Stimulated activated CD4-positive, alpha-beta T cell treated with anti-CD3 and anti-CD28 coated beads, Interleukin-15, amount 100 ng/mL, for 48 hours (primary cell): ENCODE data around the gene IER5L.

ENCODE experiments used
- DNase-seq, 2 donors: peaks; one replicate each; pipeline ENCODE4 v3.0.0-alpha.2; 2020; ENCODE audit warnings: low read depth in 2 of 2

The IER5L gene

DNA sequence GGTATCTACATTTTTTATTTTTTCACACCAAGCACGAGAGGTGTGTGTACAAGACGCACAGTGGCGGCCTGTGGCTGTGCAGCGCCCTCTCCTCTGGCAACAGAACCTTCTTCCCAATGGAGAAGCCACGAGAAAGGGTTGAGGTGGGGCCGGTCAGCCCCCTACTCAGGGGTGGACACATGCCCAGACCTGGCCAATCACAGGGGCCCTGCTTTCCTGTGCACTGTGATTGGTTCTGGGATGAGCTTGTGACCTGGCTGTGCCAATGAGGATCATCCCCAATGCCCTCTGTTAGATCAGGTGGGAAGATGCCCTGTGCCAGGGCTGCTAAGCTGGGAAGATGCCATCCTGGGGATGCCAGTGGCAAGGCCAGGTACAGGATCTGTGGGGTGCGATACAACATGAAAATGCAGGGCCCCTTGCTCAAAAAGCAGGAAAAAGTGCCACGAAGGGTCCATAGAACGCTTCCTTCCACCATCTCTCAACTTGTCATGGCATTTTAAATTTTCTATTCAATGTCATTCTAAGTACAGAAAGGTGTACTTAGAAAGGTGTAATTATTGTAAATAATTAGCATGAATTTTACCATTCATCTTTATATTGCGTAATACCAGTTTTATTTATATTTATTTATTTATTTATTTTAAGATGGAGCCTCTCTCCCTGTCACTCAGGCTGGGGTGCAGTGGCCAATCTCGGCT is 15.4 kb downstream of the IER5L start:
- DNase-seq, result no peak

DNA sequence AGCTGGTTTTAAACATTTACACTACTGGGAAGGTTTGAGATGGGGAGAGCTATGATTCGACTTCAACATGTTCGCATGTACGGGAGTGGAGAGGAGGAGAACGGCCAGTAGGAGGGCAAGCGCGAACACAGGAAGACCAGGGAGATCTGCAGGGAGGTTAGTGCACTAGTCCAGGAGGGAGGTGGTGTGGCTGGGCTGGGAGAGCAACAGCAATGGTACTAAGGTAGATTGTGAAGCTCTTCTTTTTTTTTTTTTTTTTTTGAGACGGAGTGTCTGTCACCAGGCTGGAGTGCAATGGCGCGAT is 16.6 kb downstream of the IER5L start:
- no peak for DNase-seq

DNA sequence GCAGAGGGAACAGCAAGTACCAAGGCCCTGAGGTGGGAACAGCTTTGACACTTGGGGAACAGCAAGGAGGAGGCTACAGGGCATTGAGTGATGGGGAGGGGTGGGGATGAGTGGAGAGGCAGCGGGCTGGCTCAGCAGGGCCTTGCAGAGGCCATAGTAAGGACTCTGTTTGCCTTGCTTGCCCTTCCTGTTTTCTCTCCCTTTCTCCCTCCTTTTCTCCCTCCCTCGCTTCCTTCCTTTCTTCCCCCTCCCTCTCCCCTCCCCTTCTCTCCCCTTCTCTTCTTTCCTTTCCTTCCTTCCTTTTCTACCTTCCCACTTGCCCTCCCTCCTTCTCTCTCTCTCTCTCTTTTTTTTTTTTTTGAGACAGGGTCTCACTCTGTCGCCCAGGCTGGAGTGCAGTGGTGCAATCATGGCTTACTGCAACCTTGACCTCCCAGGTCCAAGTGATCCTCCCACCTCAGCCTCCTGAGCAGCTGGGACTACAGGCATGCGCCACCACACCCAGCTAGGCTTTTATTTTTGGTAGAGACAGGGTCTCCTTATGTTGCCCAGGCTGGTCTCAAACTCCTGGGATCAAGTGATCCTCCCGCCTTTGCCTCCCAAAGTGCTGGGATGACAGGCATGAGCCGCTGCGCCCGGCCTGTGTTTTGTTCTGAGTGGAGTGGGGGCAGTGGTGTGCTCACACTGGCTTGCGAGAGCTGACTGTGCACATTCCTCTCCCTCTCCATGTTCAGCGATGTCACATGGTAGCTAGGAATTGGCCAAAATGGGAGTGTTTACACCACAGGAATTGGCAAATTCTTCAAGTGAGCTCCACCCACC is 17.1 kb downstream of the IER5L start:
- DNase-seq, result no peak

DNA sequence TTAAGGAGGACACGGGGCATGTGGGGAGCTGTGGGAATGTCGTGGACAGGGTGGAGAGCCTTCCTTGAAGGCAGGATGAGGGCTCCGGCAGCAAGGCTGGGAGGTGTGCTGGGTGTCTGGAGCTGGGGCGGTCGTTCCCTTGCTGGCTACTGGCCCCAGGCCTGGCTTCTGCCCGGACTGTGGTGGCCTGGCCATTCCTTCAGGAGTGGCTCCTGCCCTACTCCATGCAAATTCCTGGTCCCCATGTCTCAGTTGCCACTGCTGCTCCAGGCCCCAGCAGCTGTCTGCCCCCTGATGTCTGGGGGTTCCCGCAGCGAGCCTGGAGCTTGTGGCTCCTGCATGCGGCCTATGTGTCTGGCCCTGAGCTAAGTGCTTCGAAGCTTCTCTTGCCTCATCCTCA is 21.9 kb downstream of the IER5L start:
- no peak for DNase-seq

DNA sequence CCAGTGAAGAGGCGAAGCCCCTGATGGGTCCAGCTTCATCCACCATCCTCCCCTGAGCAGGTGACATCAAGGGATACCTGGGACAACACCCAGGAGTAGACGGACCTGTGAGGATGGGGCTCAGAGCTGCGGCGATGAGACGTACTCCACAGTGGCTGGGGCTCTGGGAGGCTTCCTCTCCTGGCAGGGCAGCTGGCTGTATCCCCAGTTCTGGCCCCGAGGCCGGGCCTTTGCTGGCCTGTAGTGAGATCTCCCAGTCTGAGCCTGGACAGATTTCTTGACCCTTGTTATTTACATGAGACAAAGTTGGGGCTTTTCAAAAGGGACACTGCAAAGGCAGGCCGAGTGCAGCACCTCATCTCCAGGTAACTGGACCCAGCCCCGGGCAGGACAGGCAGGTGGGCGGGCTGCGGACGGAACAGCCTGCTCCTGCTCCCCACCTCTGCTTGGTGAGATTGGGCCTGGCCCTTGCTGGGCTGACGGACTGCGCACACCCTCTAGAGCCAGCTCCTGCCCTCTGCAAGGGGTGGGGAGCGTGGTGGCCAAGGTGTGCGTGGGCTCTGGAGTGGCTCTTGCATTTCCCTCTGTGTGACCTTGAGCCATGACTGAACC is 23.1 kb downstream of the IER5L start:
- no peak for DNase-seq

DNA sequence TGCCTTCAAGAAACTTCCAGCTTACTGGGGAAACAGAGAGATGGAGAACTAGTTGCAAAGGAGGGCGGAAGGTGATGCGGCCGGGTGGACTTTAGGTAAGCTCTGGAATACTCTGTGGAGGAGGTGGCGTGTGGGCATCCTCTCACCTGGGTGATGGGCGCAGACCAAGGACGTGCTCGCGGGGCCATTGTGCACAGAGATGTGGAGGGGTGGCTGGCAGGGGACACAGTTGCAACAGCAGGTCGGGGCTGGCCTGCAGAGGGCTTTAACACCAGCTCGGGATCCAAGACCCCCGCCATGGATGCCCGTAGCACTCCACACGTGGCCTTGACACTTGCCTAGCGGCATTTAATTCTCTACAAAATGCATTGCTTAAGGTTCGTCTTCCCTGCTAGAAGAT is 26.6 kb downstream of the IER5L start:
- DNase-seq, result no peak

DNA sequence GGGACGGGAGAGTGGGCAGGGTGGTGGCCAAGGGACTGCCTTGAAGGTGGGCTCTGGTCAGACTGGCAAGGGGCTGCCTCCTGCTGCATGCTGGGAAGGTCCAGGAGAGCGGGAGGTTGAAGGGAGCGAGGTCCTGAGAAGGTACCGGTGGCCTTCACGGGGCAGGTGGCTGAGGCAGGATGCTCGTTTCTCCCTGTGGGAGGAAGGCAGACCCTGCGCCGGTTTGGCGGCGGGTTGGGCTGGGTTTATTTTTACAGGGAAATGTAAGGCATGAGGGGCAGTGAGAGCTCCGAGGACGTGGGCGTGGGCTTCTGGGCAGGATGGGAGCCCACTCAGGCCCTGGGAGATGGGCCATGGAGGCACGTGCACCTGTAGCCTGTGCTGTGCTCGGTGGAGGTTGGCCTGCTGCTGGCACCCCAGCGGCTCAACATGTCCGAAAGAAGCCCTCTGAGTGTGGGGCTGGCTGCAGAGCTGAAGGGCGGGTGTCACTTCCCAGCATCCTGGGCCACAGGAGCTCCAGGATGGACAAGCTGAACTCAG is 27.3 kb downstream of the IER5L start:
- DNase-seq, result no peak

DNA sequence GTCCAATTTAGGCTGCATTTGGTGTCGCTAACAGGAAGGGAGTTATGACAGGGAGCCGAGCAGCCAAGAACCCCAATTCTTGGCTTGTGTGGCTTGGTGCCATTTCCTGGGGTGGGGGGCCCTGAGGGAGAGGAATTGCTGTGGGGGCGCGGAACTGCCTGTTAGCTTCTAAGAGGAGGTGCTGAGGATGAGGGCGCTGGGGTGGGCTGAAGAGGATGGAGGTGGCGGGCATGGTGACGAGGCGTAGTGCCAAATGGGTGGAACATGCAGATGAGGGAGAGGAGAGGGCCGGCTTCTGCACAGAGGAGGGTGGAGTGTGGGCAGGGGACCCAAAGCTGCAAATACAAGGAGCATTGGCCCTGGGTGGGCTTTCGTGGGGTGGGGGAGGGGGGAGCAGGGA is 27.9 kb downstream of the IER5L start:
- DNase-seq, result no peak

DNA sequence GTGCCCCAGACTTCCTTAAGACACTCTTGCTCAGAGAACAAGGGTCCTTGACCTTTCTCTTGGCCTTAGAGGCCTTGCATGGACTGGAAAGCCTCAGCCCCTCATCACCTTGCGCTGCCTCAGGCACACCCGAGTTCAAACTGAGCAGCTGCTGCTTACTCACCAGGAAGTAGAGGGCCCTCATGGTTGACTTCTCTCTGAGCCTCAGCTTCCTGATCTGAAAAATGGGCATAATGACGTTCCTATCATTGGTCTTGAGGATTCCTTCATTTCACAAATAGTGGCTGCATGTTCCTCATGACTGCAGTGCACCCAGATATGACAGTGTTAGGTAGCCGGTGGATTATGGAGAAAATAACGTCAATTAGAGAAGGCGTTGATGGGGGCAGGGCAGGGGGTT is 28.6 kb downstream of the IER5L start:
- DNase-seq, result no peak

DNA sequence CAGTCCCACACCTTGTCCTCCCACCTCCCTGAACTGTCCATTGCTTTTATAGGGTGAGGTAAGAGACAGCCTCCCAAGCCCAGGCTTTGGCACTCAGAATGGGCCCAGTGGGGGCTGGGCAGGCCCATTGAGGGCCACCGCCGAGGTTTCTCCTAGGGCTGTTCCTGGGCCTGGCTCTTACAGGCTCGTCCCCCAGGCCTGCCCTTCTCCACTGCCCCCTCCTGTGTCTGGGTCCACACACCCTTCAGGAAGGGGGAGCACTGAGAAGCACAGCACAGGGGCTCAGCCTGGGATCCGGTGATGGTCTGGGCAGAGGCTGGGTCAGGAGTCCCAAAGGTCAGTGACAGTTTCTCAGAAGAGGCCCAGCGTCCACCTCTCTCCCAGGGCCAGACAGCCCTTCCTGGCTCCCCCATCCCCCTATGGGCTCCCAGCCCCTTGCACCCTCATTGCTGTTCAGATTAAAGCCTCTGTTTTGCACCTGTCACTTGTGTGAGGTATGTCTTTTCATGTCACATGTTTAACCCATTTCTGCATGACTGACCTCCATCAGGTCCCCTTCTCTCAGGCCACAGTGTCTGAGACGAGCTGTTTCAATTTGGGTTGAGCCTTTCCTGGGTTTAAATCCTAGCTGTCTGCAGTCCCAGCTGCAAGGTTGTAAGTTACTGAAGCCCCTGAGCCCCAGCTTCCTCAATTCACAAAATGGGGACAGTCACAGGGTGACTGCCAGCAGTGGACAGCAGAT is 29.4 kb downstream of the IER5L start:
- no peak for DNase-seq

DNA sequence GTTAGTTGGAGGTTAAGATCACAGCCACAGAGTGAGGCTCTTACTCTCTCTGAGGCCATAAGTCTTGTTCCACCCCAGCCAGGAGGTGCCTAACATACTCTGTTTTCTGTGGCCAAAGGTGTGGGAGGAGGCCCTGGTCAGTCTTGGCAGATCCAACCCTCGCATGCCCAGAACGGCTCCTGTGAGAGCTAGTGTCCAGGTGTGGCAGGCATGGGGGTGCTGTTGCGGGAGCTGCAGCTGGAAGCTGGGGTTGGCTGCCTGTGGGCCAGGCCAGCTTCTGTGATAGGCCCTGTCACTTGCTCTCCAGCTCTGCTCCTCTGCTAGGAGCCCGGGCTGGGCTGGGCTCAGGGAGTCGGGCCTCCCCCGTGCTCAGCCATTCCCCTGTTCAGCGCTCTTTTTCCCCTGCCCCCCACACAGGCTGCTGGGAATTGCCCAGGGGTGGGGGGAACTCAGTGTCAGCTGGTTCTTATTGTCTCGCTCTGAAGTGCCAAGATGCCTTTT is 31.6 kb downstream of the IER5L start:
- no peak for DNase-seq

DNA sequence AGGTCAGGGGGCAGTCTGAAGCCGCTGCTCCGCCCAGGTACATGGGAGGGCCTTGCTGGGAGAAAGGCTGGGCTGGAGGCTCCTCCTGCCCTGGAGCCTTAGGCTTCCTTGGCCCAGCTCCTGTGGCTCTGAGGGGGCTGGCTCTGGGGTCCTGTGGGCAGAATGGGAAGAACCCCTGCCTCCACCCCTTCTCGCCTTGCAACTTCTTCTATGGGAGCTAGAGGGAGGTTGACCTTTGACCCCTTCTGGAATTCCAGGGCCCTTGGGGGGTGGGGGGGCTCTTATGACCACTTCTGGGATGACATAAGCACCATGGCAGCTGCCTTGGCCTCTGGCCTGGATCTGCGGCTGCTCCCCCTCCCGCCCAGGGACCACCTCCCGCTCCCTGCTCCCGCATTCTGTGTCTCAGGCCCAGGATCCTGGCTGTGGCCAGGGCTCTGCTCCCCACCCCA is 32.2 kb downstream of the IER5L start:
- no peak for DNase-seq

DNA sequence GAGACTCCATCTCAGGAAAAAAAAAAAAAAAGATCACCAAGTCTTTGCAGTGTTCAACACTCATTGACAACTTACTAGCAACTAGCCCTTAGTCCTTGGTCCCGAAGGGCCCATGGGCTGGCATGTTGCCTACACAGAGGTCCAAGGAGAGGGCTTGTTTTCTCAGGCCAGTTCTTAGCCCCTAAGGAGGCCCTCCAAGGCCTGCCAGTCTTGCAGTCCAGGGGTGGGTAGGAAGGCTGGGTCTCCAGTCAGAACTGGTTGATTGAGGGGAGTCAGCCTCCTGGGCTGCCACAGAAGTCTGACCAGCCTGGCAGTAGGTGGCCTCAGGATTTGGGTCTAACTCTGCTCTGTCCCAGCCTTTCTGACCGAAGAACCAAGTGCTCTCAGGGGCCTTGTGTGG is 32.7 kb downstream of the IER5L start:
- DNase-seq, result no peak

DNA sequence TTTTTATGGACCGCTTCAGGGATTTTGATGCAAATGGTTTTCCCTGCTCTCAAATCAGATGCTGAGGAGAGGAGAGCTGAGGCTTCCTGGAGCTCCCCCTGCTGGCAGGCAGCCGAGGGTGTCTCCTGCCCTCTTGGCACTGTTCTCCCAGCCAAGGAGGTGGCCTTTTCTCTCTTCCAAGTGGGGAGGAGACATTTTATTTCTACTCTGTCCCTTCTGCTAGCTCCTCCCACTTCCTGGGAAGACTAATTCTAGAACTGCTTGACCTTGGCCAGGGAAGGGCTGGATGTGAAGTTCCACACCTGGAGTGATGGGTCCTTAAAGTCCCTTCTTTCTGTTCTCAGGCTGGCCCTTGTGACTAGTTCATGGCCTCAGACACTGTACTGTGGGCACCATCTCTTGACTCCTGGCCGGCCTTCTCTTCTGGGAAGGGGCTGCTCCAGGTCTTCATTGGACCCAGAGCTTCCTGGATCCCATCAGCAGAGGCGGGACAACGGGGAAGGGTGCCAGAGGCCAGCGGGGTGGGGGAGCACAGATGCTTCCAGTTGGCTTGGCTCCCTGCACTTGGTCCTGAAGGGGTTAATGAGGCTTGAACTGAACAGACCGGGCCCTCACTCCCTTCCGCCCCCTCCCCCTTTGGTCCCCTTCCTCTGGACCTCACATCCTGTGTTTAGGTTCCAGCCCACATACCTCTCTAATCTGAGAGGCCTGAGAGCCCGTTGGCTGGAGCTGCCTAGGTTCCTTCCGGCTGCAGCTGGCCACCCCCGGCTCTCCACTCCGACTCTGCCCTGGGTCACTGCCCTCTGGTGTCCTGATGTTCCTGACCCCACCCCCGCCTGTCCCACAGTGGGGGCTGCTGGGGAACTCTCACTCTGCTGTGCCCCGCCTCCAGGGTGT is 34.8 kb downstream of the IER5L start:
- DNase-seq, result peak; percentile 38 to 61

DNA sequence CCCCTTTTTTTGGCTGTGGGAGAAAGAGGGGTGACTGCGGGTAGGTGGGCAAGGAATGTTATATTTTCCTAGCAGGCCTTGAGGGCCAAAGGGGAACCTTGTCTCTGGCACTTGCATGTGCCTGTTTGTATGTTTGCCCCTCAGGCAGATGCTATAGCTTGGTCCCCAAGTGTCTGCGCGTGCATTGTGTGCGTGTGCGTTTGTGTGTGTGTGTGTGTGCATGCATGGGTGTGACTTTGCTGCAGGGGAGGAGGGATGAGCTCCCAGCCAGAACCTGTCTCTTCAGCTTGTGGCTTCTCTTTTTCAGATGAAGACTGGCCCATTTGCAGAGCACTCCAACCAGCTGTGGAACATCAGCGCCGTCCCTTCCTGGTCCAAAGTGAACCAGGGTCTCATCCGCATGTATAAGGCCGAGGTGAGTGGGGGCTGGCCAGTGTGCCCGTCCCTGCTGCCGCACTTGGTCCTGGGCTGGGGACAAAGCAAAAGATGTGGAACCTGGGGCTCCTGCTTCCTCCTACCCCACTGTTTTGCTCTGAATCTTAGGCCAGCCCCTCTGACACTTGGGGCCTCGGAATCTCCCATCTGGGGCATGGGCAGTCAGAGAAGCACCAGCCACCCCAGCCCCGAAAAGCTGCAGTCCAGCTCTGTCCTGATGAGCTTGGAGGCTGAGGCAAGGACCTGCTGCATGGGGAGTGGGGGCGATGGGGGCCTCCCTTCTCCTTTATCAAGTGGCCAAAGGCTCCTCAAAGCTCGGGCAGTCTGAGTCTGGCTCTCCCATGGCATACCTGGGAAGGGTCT is 35.7 kb downstream of the IER5L start:
- no peak for DNase-seq

DNA sequence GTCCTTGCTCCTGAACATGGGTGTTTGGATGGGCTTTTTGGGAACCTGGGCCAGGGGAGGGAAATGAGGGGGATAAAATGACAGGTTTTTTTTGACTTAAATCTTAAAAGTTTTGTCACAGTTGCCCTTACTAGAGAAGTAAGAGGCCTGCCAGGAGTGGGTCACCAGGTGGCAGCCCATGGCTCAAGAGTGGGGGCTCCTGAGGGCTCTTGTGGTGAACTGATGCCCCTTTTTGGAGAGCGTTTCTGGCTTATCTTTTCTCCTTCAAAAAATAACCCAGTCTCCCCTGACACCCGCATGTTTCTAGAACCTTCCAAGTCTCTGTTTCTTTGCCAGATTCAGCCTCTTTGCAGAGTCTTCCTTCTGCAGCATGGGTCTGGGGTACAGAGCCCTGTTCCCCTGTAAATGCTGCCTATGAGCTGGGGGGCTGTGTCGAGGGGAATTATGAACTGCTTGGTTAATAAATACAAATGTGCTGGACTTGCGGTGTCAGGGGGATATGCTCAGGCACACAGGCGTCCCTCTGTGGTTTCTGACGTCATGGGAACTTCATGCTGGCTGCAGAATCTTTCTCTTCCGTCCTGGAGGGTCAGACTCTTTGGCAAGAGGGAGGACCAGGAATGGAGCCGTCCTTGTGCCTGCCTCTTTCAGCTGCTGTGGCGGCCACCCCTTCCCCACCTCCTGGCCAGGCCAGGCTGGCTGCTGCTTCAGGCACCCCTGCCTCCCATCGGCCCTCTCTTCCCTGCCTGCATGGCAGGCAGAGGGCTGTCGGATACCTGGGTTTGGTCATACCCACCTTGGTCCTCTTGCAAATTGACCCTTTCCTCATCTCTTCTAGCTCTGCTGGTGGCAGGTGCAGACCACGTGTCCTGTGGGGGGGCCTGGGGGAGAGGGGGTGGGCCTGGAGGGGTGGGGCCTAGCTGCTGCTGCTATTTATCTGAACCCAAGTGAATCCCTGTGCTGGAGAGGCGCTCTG is 36.7 kb downstream of the IER5L start:
- no peak for DNase-seq

DNA sequence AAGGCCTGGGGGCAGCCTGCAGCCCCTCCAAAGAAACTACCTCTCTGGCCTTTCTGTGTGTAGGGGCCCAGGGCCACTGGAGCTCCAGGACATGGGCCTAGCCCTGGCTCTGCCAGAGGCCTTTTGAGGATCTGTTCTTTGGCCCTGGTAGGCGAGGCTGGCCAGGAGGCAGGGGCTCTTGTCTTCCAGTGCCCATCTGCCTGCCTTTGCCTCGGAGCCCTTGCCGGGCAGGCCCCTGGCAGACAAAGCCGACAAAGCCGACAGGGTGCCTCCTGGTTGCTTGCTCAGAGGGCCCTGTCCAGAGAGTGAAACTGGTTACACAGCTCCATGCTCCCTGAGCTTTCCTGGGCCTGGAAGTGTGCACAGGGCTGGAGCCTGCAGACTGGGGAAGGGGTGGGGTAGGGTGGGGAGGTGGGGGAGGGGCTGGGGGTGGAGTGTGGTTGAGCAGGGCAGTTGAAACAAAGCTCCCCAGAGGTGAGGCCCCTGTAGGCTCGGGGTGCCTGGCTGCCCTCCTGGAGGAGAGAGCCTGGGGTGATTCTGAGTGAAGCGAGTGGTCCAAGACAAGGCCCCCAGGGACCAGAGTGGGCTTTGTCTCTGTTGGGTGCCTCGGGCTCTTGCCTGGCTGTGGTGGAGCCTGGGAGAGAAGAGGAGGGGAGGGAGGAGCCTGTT is 37.5 kb downstream of the IER5L start:
- DNase-seq, result peak in 1 of 2 donors; percentile 10

DNA sequence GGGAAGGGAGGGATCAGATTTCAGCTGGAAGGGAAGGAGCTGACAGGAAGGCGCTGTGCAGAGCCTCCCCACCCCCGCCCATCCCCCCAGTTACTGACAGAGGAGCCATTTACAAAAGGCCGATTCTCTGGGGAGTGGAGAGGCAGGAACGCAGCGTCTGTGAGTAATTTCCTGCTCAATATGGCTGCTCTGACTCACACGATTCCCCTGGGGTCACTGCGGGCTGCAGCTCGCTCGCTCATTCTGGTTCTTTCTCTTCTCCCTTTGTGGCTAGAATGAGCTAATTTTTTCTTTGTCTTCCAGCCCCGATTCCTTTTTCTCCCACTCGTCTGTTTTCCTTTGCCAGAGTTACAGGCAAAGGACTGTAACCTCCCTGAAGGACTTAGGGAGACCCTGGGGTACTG is 38.1 kb downstream of the IER5L start:
- peak; percentile 75 for DNase-seq
